SIG-M5 (cell line): ENCODE data around the gene DCAF10.
"Not testable (repeated sequence)": the region's sequence is repeated elsewhere in the genome, so short reads cannot be mapped to it uniquely, and the experiment has no call there.

Experiments
- DNase-seq: peaks from one replicate; lab custom pipeline; 2025; lab: John Stamatoyannopoulos, UW

The DCAF10 gene

DNA sequence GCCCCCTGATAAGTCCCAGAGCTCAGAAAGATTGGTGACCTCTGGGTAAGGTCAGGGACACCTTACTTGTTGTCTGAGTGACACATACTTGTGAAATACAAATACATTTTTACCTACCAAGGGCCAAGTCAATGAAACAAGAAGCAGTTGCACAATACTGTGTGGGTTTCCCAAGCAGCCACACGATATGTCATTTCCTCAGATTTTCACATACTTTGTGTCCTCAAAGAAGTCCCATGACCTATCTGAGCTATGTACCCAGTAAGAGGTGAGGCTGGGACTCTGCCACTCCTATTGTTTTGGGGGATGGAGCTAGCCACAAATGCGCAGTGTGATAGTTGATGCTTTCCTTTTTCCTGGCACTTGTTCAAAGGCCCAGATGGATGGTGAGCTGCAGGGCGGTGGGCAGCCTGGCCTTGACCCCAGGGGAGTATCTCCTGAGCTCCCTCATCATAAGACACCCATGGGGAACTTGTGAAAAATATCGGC, 108.1 kb downstream of the DCAF10 start:
- DNase-seq: peak; percentile 78

DNA sequence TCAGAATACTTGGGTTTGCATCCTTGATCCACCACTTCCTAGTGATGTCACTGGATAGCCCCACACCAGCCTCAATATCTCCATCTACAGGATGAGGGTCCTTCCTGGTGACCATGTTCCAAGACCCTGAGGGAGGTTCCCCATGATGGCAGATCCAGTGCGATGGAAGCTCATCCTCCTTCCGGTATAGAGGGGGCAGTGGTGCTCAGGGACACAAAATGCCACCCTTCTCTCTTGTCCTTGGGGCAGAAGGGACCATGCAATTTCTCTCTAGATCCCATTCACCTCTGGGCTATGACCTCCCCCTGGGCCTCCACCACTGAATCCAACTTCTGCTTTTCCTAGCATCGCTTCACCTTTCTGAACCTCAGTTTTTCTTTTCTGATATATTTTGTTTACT, 108.7 kb downstream of the DCAF10 start:
- DNase-seq: no peak

DNA sequence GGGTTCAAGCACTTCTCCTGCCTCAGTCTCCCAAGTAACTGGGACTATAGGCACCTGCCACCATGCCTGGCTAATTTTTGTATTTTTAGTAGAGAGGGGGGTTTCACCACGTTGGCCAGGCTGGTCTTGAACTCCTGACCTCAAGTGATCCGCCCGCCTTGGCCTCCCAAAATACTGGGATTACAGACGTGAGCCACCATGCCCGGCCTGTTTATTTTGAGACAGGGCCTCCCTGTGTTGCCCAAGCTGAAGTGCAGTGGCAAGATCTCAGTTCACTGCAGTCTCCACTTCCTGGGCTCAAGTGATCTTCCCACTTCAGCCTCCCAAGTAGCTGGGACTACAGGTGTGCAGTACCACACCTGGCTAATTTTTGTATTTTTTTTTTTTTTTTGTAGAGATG, 109.2 kb downstream of the DCAF10 start:
- not testable (repeated sequence) for DNase-seq

DNA sequence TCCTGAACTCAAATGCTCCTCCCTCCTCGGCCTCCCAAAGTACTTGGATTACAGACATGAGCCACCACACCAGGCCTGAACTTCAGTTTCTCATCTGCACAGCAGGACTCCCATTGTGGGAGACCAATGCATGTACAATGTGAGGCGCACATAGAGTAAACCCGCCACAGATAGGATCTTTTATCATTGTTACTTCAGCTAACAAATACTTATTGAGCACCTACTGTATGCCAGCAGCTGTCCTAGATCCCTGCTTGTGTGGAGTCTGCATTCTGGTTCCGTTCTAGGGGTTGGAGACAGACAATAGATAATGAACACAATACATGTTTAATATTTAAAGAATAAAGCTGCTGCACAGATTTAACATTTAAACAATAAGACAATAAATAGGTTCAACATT, 109.7 kb downstream of the DCAF10 start:
- DNase-seq: no peak

DNA sequence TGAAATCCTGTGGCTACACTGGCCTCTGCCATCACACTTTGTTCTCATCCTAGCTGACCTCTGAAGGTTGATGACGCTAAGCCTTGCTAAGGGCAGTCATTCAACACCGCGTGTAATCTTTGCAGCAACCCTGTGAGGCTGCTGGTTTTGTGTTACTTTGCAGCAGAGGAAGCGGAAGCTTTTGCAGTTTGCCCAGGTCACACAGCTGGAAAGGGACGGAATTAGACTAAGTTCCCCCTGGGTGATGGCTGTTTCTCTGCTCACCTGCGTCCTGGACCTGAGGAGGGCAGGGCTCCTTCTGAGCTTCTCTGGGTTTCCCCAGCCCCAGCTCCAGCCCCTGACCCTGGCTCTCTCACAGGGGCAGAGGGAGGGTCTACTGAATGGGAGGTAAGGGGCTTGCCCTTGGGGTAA, 110.7 kb downstream of the DCAF10 start:
- DNase-seq: no peak

DNA sequence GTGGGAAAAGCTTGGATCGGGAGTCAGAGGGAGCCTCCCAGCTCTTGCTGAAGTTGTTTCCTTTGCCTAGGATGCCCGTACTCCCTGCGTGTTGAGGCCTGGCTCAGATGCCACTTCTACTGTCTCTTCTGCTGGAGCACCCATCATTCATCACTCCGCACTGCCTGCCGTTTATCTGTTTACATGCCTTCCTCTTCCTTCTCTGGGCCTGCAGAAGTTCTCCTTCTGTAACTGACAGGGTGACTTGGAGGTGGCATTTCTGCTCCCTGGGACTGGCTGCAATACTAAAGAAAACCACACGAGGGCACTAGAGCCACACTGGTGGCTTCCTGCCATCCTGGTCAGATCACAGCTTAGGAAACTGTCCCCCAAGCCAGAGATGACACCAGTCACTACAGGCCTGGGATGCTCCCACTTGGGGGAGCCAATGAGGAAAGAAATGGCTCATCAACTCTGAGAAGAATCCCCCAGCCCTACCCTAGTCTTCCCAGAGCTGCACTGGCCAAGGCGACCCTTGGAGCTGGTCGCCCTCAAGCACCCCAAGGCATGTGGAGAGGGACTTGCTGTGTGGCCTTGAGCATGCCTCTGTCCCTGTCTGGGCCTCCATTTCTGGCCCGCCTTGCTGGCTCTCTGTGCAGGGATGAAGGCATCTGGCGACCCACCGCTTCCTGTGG, 113.0 kb downstream of the DCAF10 start:
- peak; percentile 49 for DNase-seq

DNA sequence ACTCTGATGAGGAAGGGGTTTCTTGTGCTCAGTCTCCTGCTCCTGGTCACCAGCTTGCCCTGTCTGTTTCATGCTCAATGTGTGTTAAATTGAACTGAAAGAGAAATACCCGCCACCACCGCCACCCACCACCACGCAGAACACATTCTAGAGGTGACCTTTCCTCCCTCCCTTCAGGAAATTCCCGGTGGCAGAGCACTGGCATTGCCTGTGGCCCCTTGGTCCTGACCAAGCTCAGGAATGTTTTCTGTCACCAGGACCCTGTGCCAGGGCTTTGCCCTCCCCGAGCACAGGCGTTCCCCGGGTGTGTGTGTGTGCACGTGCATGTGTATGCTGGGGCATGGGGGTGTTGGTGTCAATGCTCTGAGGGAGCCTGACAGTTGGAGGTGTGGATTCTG, 113.6 kb downstream of the DCAF10 start:
- DNase-seq: no peak

DNA sequence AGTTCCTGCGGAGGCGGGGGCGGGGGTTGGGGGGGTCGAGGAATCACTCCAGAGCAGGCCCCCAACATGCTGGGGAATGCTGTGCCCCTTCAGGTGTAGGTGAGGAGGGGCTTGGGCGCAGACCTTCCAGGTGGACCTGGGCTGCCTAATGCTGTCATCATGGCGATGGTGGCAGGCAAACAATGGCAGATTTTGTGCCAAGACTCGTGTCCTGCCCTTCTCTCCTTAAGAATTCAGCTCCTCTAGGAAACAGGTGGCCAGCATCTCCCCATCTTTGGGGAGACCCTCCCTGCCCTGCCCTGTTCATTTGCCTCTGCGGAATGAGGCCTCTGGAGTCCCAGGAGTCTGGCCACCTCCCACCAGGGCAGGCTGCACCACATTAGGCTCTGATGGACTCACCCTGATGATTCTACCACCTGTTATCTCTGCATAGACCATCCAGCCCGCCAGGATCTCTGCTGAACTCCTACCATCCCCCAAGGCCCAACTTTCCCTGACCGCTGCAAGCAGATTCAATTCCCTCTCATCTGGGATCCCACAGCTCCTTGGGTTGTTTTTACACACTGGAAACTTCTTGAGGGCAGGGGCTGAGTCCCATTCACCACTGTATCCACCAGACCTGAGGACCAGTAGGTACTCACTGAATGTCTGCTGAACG, 114.2 kb downstream of the DCAF10 start:
- no peak for DNase-seq

DNA sequence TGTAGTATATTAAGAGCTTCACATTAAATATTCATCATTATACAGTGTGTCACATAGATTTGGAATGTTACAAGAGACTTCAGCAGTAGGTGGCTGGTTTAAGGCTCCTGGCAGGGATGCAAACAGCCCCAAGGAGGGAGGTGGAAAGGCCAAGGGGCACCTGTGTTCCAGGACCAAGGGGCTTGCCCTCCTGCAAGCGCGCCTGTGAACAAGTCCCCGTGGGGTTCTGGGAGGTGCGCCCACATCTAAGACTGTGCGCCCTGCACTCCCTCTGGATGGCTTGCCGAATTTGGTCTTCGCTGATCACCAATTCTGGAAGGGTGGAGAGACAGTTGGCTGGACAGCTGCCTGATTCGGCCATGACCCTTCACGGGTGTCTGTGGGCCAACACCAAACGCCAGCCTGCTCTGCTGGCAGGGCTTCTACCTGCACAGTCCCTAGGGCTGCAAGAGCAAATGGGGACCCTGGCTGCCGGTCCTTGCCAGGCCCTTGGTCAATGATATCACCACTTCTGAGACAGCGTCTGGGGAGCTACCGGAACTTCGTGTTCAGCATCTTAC, 115.4 kb downstream of the DCAF10 start:
- DNase-seq: no peak

DNA sequence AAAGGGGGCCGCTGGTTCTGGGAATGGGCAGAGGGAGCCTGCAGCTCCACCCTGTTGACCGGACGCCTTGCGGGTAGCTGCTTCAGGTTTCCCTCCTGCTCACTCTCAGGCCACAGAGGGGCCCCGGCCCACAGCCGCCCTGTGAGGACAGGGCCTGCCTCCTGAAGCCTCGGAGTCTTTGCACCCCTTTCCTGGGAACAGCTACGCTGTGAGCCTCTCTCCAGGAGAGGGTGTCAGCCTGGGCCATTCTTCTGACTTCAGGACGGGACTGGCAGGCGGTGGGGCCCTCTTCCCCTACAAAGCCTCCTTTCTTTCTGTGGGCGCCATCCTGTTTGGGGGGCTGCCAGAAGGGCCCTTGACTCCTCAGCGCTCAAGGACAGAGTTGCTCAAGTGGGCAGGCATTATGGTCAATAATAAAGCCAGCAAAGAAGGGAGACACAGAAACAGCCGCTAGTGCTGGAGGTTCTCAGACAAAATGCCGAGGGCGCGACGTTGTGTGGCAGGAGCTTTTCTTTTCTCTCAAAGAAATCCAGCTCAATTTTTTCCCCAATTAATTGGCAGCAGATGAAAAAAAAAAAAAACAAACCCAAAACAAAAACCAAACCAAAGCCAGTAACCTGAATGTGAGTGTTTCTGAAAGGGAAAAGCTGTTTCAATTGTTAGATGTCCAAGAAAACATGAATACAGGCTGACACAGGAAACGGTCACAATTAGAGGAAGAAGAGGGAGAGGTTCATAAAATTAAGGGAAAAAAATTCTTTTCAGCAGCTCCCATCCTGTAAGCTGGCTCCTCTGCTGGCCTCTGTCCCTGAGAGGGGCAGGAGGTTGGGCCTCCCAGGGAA, 116.1 kb downstream of the DCAF10 start:
- no peak for DNase-seq
